ENCODE measurements around the gene UROC1. TPM values are rescaled to one million over a fixed set of nuclear protein-coding genes. Genes with fewer than 3 reads are reported as not detected.

Gene UROC1
- total and polyA plus RNA-seq, 9 of the 15 experiments (the other 6 are each of a cell fraction or from before 2014, with no cell fraction given) = not detected

DNA sequence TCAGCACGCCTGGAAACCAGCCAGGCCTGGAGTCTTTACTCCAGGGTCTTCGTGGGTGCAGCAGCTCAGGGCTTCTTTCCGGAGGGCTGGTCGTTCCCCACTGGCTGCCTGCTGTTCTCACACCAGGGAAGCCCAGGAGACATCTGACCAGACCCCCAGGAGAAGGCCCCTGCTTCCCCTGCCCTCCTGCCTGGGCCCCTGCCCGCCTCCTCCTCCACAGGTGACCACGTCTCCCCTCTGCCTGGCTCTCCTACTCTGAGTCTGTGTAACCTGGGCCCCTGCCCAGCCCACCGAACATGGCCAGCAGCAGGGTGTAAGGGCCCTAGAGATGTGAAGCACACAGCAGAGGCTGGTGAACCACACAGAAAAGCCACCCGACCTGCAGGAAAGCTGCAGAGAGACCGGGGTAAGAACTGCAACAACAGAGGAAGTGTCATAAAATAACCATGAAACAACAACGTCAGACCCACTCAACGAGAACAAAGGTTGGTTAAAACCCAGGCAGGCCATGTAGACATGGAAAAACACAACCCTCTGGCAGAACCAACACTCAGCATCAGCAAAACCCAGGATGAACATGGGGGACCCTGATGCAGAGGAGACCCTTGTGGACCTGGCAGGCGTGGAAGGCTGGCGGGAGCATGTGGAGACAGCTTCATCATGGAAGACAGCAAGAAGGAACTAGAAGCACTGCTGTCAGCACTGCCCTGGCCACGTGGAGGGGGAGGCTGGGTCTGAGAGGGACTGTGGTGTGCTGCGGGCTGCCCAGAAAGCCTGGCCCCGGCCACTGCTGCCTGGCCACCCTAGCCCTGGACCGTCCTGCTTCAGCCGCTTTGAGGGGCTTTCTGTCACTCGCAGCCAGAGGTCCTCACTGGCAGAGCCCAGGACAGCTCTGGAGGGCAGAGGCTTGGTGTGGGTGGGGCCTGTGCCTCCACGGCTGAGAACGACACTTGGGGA, 20.4 kb downstream of the UROC1 start:
- H3K9me1 ChIP-seq (ENCODE audit: control insufficient read depth, insufficient read depth, low read length) = no peaks in the 10 kb centered on the region
- ATAC-seq (no peak), FAIRE-seq (no peak), DNase-seq (ENCODE audit: extremely low read depth in 1 of 4, low spot score in 3 of 4) (no peak)
- H3K4me2 ChIP-seq (ENCODE audit: insufficient read depth, low read length) = no peak overlapping the region
- ChIA-PET CTCF (ENCODE audit: low intra/inter-chr PET ratio) (no interaction called here), POLR2A (no interaction called here)
- no peaks in the 10 kb centered on the region for H3K79me2 ChIP-seq (ENCODE audit: control insufficient read depth, insufficient read depth, low read length)
- H3K4me1 ChIP-seq (replicated peaks in 1 of 2; ENCODE audit: control insufficient read depth in 2 of 2, insufficient read depth in 2 of 2, low read length in 2 of 2) = no peaks in the 10 kb centered on the region
- no peak overlapping the region for H3K4me3 ChIP-seq
- no peak for TF ChIP-seq ZNF699 (CRISPR knock-in tag; IDR thresholded peaks at IDR 0.05; ENCODE audit: insufficient replicate concordance)
- H3K27ac ChIP-seq (ENCODE audit: extremely low read depth, low read depth, low read length) = no peak overlapping the region
- H3K9me3 ChIP-seq (replicated peaks; ENCODE audit: control insufficient read depth, insufficient read depth, low read depth, low read length) = no peaks in the 10 kb centered on the region
- no peaks in the 10 kb centered on the region for H3K36me3 ChIP-seq (ENCODE audit: control insufficient read depth, insufficient read depth, low read length)
- intact Hi-C loops (cut with micrococcal nuclease) = no loop called here
- H3K9ac ChIP-seq (ENCODE audit: insufficient read depth in 1 of 2, low read depth in 2 of 2, low read length in 2 of 2) = no peak overlapping the region
- no TSS peak for BruUV-seq (replicated peaks)
- in situ Hi-C loops (cut with MboI) = no loop called here
- no peak overlapping the region for H2AFZ ChIP-seq (ENCODE audit: low read depth, low read length)
- no peaks in the 10 kb centered on the region; the same call in 1 of the 2 replicates for H4K20me1 ChIP-seq (replicated peaks; ENCODE audit: control insufficient read depth, insufficient read depth, low read length)
- peaks cover 0 to 27% of the 10 kb centered on the region in 2 experiments; a peak in 3 of 5 replicates for H3K27me3 ChIP-seq (ENCODE audit: control insufficient read depth in 2 of 2, insufficient read depth in 2 of 2, low read length in 2 of 2)
- WGBS (ENCODE audit: insufficient coverage, low coverage, missing lambda C conversion rate) = 3% methylated on average over 18 of the region's 21 CpGs

DNA sequence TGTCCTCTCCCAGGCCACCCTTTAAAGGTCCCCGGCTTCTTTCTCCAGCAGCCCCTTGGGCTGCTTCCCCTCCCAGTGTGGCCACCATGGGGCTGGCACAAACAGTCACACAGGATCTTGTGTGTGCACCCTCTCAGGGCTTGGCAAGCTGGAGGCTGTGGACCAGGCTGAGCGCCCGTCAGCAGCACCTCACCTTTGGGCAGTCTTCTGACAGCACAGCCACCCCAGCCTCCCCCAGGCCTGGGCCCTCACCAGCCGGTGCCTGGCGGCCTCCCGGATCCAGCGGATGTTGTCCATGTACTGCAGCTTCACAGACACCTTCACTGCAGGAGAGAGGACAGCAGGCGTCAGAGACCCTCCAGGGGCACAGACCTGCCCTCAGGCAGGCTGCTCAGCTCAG, 21.8 kb downstream of the UROC1 start:
- Histone ChIP-seq H3K4me2 (ENCODE audit: insufficient read depth, low read length) (no peak overlapping the region), H3K4me3 (no peak overlapping the region), H3K9ac (ENCODE audit: insufficient read depth in 1 of 2, low read depth in 2 of 2, low read length in 2 of 2) (no peak overlapping the region), H4K20me1 (replicated peaks; ENCODE audit: control insufficient read depth, insufficient read depth, low read length) (no peaks in the 10 kb centered on the region; the same call in 1 of the 2 replicates), H3K27me3 (ENCODE audit: control insufficient read depth in 2 of 2, insufficient read depth in 2 of 2, low read length in 2 of 2) (peaks cover 0 to 35% of the 10 kb centered on the region in 2 experiments; a peak in 3 of 5 replicates), H2AFZ (ENCODE audit: low read depth, low read length) (no peak overlapping the region), H3K27ac (ENCODE audit: extremely low read depth, low read depth, low read length) (no peak overlapping the region), H3K4me1 (replicated peaks in 1 of 2; ENCODE audit: control insufficient read depth in 2 of 2, insufficient read depth in 2 of 2, low read length in 2 of 2) (no peaks in the 10 kb centered on the region), H3K9me1 (ENCODE audit: control insufficient read depth, insufficient read depth, low read length) (no peaks in the 10 kb centered on the region), H3K9me3 (replicated peaks; ENCODE audit: control insufficient read depth, insufficient read depth, low read depth, low read length) (no peaks in the 10 kb centered on the region), H3K79me2 (ENCODE audit: control insufficient read depth, insufficient read depth, low read length) (no peaks in the 10 kb centered on the region), H3K36me3 (ENCODE audit: control insufficient read depth, insufficient read depth, low read length) (no peaks in the 10 kb centered on the region)
- DNase-seq (ENCODE audit: extremely low read depth in 1 of 4, low spot score in 3 of 4) = no peak
- in situ Hi-C loops (cut with MboI) = no loop called here
- ChIA-PET POLR2A (interaction anchor here (0.7 kb wide), 1 partner anchor 969 kb away, joined by 3 read pairs; no protein-coding TSS in a partner anchor), CTCF (ENCODE audit: low intra/inter-chr PET ratio) (no interaction called here)
- no peak for FAIRE-seq
- 6% methylated on average over 3 of the region's 8 CpGs for WGBS (ENCODE audit: insufficient coverage, low coverage, missing lambda C conversion rate)
- ATAC-seq = no peak
- intact Hi-C loops (cut with micrococcal nuclease) = no loop called here
- no TSS peak for BruUV-seq (replicated peaks)
- TF ChIP-seq KDM4B (IDR thresholded peaks at IDR 0.05; ENCODE audit: borderline replicate concordance in 2 of 2, low read depth in 1 of 2) (no peak), NR3C1 (CRISPR knock-in tag; IDR thresholded peaks at IDR 0.05) (no peak), ZNF57 (CRISPR knock-in tag; IDR thresholded peaks at IDR 0.05) (no peak), ZKSCAN8 (CRISPR knock-in tag; IDR thresholded peaks at IDR 0.05) (no peak), NEUROD1 (IDR thresholded peaks at IDR 0.05; ENCODE audit: borderline replicate concordance, low read depth, low read length, partially characterized antibody) (no peak), CBFA2T2 (conservative IDR thresholded peaks at IDR 0.05) (no peak), ZNF431 (CRISPR knock-in tag; IDR thresholded peaks at IDR 0.05) (no peak)
- TF ChIP-seq, protein P1, sequence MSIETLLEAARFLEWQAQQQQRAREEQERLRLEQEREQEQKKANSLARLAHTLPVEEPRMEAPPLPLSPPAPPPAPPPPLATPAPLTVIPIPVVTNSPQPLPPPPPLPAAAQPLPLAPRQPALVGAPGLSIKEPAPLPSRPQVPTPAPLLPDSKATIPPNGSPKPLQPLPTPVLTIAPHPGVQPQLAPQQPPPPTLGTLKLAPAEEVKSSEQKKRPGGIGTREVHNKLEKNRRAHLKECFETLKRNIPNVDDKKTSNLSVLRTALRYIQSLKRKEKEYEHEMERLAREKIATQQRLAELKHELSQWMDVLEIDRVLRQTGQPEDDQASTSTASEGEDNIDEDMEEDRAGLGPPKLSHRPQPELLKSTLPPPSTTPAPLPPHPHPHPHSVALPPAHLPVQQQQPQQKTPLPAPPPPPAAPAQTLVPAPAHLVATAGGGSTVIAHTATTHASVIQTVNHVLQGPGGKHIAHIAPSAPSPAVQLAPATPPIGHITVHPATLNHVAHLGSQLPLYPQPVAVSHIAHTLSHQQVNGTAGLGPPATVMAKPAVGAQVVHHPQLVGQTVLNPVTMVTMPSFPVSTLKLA (conservative IDR thresholded peaks at IDR 0.05) = no peak
- TF ChIP-seq, protein P2, sequence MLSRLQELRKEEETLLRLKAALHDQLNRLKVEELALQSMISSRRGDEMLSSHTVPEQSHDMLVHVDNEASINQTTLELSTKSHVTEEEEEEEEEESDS (CRISPR knock-in tag; IDR thresholded peaks at IDR 0.05) = no peak
- TF ChIP-seq, protein P3, sequence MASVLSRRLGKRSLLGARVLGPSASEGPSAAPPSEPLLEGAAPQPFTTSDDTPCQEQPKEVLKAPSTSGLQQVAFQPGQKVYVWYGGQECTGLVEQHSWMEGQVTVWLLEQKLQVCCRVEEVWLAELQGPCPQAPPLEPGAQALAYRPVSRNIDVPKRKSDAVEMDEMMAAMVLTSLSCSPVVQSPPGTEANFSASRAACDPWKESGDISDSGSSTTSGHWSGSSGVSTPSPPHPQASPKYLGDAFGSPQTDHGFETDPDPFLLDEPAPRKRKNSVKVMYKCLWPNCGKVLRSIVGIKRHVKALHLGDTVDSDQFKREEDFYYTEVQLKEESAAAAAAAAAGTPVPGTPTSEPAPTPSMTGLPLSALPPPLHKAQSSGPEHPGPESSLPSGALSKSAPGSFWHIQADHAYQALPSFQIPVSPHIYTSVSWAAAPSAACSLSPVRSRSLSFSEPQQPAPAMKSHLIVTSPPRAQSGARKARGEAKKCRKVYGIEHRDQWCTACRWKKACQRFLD (CRISPR knock-in tag; IDR thresholded peaks at IDR 0.05) = no peak
